DND-41 (cell line): Measurements from ENCODE around the gene KCTD11.

Source experiments
- ATAC-seq: fragments of 200-7000 bp; cut with Tn5 transposase; 3 replicates; pipeline ENCODE4 v1.9.1; 2021; ENCODE audit warnings: low read depth; ENCODE audit not compliant: insufficient read depth
- DNase-seq: peaks from one replicate; pipeline ENCODE4 v3.0.0-alpha.2; 2020
- H2AFZ ChIP-seq: 2 replicates; pipeline ENCODE4 v1.6.0; 2012; ENCODE audit warnings: low read depth, low read length
- H3K27ac ChIP-seq: 2 replicates; pipeline ENCODE4 v1.5.1; 2012; ENCODE audit warnings: low read length, inconsistent platforms
- H3K27me3 ChIP-seq: fragments of 200-600 bp; sonication (generic); 2 replicates; pipeline ENCODE4 v1.6.0; 2012; ENCODE audit warnings: low read length, mild to moderate bottlenecking, inconsistent platforms; ENCODE audit not compliant: insufficient read depth, poor library complexity
- H3K36me3 ChIP-seq: 2 replicates; pipeline ENCODE4 v1.5.1; 2012; ENCODE audit warnings: low read length, inconsistent platforms; ENCODE audit not compliant: insufficient read depth
- H3K4me1 ChIP-seq: 2 replicates; pipeline ENCODE4 v1.5.1; 2012; ENCODE audit warnings: mild to moderate bottlenecking, low read length; ENCODE audit not compliant: insufficient read depth
- H3K4me2 ChIP-seq: 2 replicates; pipeline ENCODE4 v1.6.0; 2012; ENCODE audit warnings: mild to moderate bottlenecking, moderate library complexity, low read length, inconsistent platforms; ENCODE audit not compliant: insufficient read depth
- H3K4me3 ChIP-seq, 2 experiments: fragments of 200-600 bp in 1 of 2; shearing (Covaris generic) in 1 of 2; 2 replicates each; pipeline ENCODE4 v1.5.1; 2012 to 2016; ENCODE audit warnings: inconsistent platforms in 2 of 2, low read length in 2 of 2, mild to moderate bottlenecking in 2 of 2, low read depth in 1 of 2, moderate library complexity in 1 of 2
- H3K79me2 ChIP-seq: 2 replicates; pipeline ENCODE4 v1.6.0; 2012; ENCODE audit warnings: low read length, inconsistent platforms; ENCODE audit not compliant: insufficient read depth
- H3K9ac ChIP-seq: 2 replicates; pipeline ENCODE4 v1.6.0; 2012; ENCODE audit warnings: low read depth, mild to moderate bottlenecking, inconsistent platforms, low read length, moderate library complexity
- H3K9me3 ChIP-seq: 2 replicates; pipeline ENCODE4 v1.5.1; 2012; ENCODE audit warnings: low read length, moderate library complexity, mild to moderate bottlenecking, inconsistent platforms; ENCODE audit not compliant: insufficient read depth, severe bottlenecking
- H4K20me1 ChIP-seq: 2 replicates; pipeline ENCODE4 v1.6.0; 2012; ENCODE audit warnings: low read length; ENCODE audit not compliant: insufficient read depth
- CTCF ChIP-seq: IDR thresholded peaks from 2 replicates; pipeline ENCODE4 v1.5.1; 2012; ENCODE audit warnings: borderline replicate concordance, low read length, moderate library complexity, mild to moderate bottlenecking; ENCODE audit not compliant: poor library complexity, severe bottlenecking; ENCODE audit errors: extremely low read depth
- EZH2 ChIP-seq: IDR thresholded peaks from 3 replicates; pipeline ENCODE4 v1.6.1; 2012; ENCODE audit warnings: borderline replicate concordance, low read depth, mild to moderate bottlenecking, moderate library complexity, low read length, inconsistent platforms; ENCODE audit not compliant: severe bottlenecking

Gene KCTD11

GRCh38 chr17:7393613-7394451, 41.9 kb downstream of the KCTD11 start:
- Histone ChIP-seq H3K36me3 (no peaks in the 10 kb centered on the region), H3K79me2 (no peaks in the 10 kb centered on the region), H3K9me3 (no peaks in the 10 kb centered on the region), H3K9ac (peak overlapping the region; percentile 76), H4K20me1 (no peaks in the 10 kb centered on the region), H3K4me1 (peaks cover 20% of the 10 kb centered on the region), H3K4me3 (peak overlapping the region; percentile 38 to 79; a peak in 3 of 4 replicates), H3K27ac (peak overlapping the region; percentile 31), H3K27me3 (no peaks in the 10 kb centered on the region), H2AFZ (peak overlapping the region; percentile 81), H3K4me2 (peak overlapping the region; percentile 85)
- DNase-seq (peak; percentile 49), ATAC-seq (peak; percentile 51)
- peak; percentile 39 for TF ChIP-seq CTCF
- TF ChIP-seq EZH2 = no peak

GRCh38 chr17:7394452-7395191, 42.7 kb downstream of the KCTD11 start, which contains the start of gene PLSCR3:
Gene PLSCR3 (minus strand): TSS chr17:7394525. CDS start chr17:7394110, 415 bp downstream.
- Histone ChIP-seq H3K9me3 (no peaks in the 10 kb centered on the region), H3K4me3 (peak within 1 kb of the TSS; percentile 38 to 79; a peak in 3 of 4 replicates), H3K79me2 (no peaks in the 10 kb centered on the region), H2AFZ (peak within 1 kb of the TSS; percentile 81), H3K27me3 (no peaks in the 10 kb centered on the region), H4K20me1 (no peaks in the 10 kb centered on the region), H3K27ac (peak within 1 kb of the TSS; percentile 75), H3K4me2 (peak within 1 kb of the TSS; percentile 85), H3K4me1 (peaks cover 20% of the 10 kb centered on the region), H3K9ac (peak within 1 kb of the TSS; percentile 76), H3K36me3 (no peaks in the 10 kb centered on the region)
- TF ChIP-seq CTCF (peak; percentile 41), EZH2 (no peak)
- peak; percentile 83 for DNase-seq
- peak; percentile 91 for ATAC-seq

GRCh38 chr17:7396147-7396546, 44.2 kb downstream of the KCTD11 start:
- Histone ChIP-seq H3K4me1 (peaks cover 20% of the 10 kb centered on the region), H3K4me3 (no peak overlapping the region), H3K9me3 (no peaks in the 10 kb centered on the region), H3K36me3 (no peaks in the 10 kb centered on the region), H3K27me3 (no peaks in the 10 kb centered on the region), H3K9ac (no peak overlapping the region), H3K79me2 (no peaks in the 10 kb centered on the region), H4K20me1 (no peaks in the 10 kb centered on the region), H2AFZ (no peak overlapping the region), H3K27ac (no peak overlapping the region), H3K4me2 (no peak overlapping the region)
- ATAC-seq (no peak), DNase-seq (no peak)
- TF ChIP-seq CTCF (no peak), EZH2 (no peak)
